GM12864 (cell line): ENCODE data around the gene GRB7.

Experiments
- DNase-seq: peaks from one replicate; pipeline ENCODE4 v3.0.0-alpha.2; 2011; ENCODE audit warnings: low read depth
- H3K4me3 ChIP-seq: 2 replicates; pipeline ENCODE4 v1.5.1; 2011; ENCODE audit warnings: mild to moderate bottlenecking, low read depth, low read length, control low read depth
- CTCF ChIP-seq: IDR thresholded peaks from 2 replicates; pipeline ENCODE4 v1.5.1; 2011; ENCODE audit warnings: low read depth, mild to moderate bottlenecking, moderate library complexity, low read length, control low read depth, inconsistent platforms; ENCODE audit errors: missing control alignments

GRB7 gene

GRCh38 chr17:39781861-39782213 is 44.1 kb downstream of the GRB7 start:
- no peak overlapping the region for H3K4me3 ChIP-seq
- no peak for DNase-seq
- no peak for TF ChIP-seq CTCF

- no peak overlapping the region for H3K4me3 ChIP-seq
- no peak for TF ChIP-seq CTCF
- no peak for DNase-seq
Measured at GRCh38 chr17:39782481-39782880, 44.7 kb downstream of the GRB7 start.

- no peak overlapping the region for H3K4me3 ChIP-seq
- TF ChIP-seq CTCF, result no peak
- no peak for DNase-seq
Measured at GRCh38 chr17:39782980-39783379, 45.2 kb downstream of the GRB7 start.

GRCh38 chr17:39787041-39787440 is 49.3 kb downstream of the GRB7 start:
- DNase-seq, result no peak
- TF ChIP-seq CTCF, result no peak
- no peak overlapping the region for H3K4me3 ChIP-seq

- no peak for TF ChIP-seq CTCF
Measured at GRCh38 chr17:39787743-39788484, 50.2 kb downstream of the GRB7 start.

GRCh38 chr17:39791111-39791992 is 53.6 kb downstream of the GRB7 start:
- DNase-seq, result no peak
- H3K4me3 ChIP-seq, result no peak overlapping the region
- no peak for TF ChIP-seq CTCF

More at GRCh38 chr17:39787743-39788484, 50.2 kb downstream of the GRB7 start:
- DNase-seq, result no peak
- H3K4me3 ChIP-seq, result no peak overlapping the region
